GM10248 (cell line): ENCODE measurements around the gene SLC4A3.

Experiments used
- CTCF ChIA-PET: fragments of 300-600 bp; sonication (Branson Sonifier 250); formaldehyde crosslinking; extraction: SDS; loops from one replicate; lab custom pipeline; 2021; ENCODE audit warnings: antibody characterized with exemption; lab: Yijun Ruan, JAX
- POLR2A ChIA-PET: fragments of 350-650 bp; sonication (Branson Sonifier 250); formaldehyde crosslinking; extraction: SDS; loops from one replicate; lab custom pipeline; 2020; ENCODE audit warnings: antibody characterized with exemption; lab: Yijun Ruan, JAX
- DNase-seq: peaks from one replicate; pipeline ENCODE4 v3.0.0; 2012; ENCODE audit errors: extremely low spot score
- CTCF ChIP-seq: IDR thresholded peaks from 2 replicates; pipeline ENCODE4 v1.5.1; 2012; ENCODE audit warnings: mild to moderate bottlenecking, low read depth; ENCODE audit errors: extremely low read depth, missing control alignments, control extremely low read depth

SLC4A3 gene

GRCh38 chr2:219664041-219664440 lies 36.6 kb downstream of the SLC4A3 start:
- POLR2A ChIA-PET, result no interaction called here
- CTCF ChIA-PET, result interaction anchor here (1.2 to 1.6 kb wide), 3 partner anchors 21 to 134 kb away, joined by 3 to 6 read pairs (median 4); no protein-coding TSS in a partner anchor
- DNase-seq, result no peak
- TF ChIP-seq CTCF, result no peak

- TF ChIP-seq CTCF, result no peak
- no peak for DNase-seq
- CTCF ChIA-PET, result interaction anchor here (1.2 to 1.6 kb wide), 3 partner anchors 22 to 135 kb away, joined by 3 to 6 read pairs (median 4); no protein-coding TSS in a partner anchor
- POLR2A ChIA-PET, result no interaction called here
These were observed 37.5 kb downstream of the SLC4A3 start for GRCh38 chr2:219664944-219665343.

- ChIA-PET POLR2A (no interaction called here), CTCF (interaction anchor here (1.2 to 2.3 kb wide), 3 partner anchors 15 to 125 kb away, joined by 3 to 6 read pairs (median 4); no protein-coding TSS in a partner anchor)
- DNase-seq, result no peak
- no peak for TF ChIP-seq CTCF
These were observed 38.5 kb downstream of the SLC4A3 start for GRCh38 chr2:219665926-219666325.

GRCh38 chr2:219668316-219668715 lies 40.9 kb downstream of the SLC4A3 start:
- TF ChIP-seq CTCF, result no peak
- CTCF ChIA-PET, result interaction anchor here (3.3 kb wide), 1 partner anchor 22 kb away, joined by 11 read pairs; no protein-coding TSS in a partner anchor
- DNase-seq, result no peak
- POLR2A ChIA-PET, result no interaction called here

GRCh38 chr2:219670386-219670785 lies 43.0 kb downstream of the SLC4A3 start:
- ChIA-PET POLR2A (no interaction called here), CTCF (interaction anchor here (1.4 to 3.3 kb wide), 2 partner anchors 19 to 141 kb away, joined by 3 to 11 read pairs; no protein-coding TSS in a partner anchor)
- TF ChIP-seq CTCF, result no peak
- no peak for DNase-seq

GRCh38 chr2:219671279-219671678 lies 43.8 kb downstream of the SLC4A3 start:
- no peak for TF ChIP-seq CTCF
- no peak for DNase-seq
- ChIA-PET CTCF (interaction anchor here (1.4 to 3.3 kb wide), 2 partner anchors 19 to 142 kb away, joined by 3 to 11 read pairs; no protein-coding TSS in a partner anchor), POLR2A (no interaction called here)
